Thoracic aorta (tissue), 2 donors: ENCODE results near the gene DCC. TPM values are rescaled to one million over a fixed set of nuclear protein-coding genes. Genes with fewer than 3 reads are reported as not detected.

ENCODE experiments used
- ATAC-seq: fragments of 150-250 bp; one replicate; pipeline ENCODE4 v1.8.0; 2017; ENCODE audit warnings: low read depth; ENCODE audit not compliant: insufficient number of reproducible peaks, low FRiP score
- DNase-seq: peaks from one replicate; pipeline ENCODE4 v3.0.0-alpha.2; 2020; ENCODE audit warnings: low spot score
- H3K27ac ChIP-seq, 2 donors: fragments of 200-600 bp; sonication (generic); 1 replicate in 1 of 2; 2 replicates in 1 of 2; pipeline ENCODE4 v1.5.1; 2016; ENCODE audit warnings: mild to moderate bottlenecking in 2 of 2, moderate library complexity in 2 of 2
- H3K27me3 ChIP-seq: fragments of 200-600 bp; sonication (generic); replicated peaks from 2 replicates; pipeline ENCODE4 v1.6.0; 2016; ENCODE audit warnings: mild to moderate bottlenecking; ENCODE audit not compliant: insufficient read depth
- H3K36me3 ChIP-seq: fragments of 200-600 bp; sonication (generic); one replicate; pipeline ENCODE4 v1.5.1; 2016
- H3K4me1 ChIP-seq, 2 donors: fragments of 200-600 bp; sonication (generic); 1 replicate in 1 of 2; 2 replicates in 1 of 2; pipeline versions ENCODE4 v1.5.1 to v1.6.0; 2016; ENCODE audit warnings: low read depth in 2 of 2, mild to moderate bottlenecking in 1 of 2; ENCODE audit not compliant: control insufficient read depth in 1 of 2
- H3K4me3 ChIP-seq: fragments of 200-600 bp; sonication (generic); 2 replicates; pipeline ENCODE4 v1.5.1; 2016; ENCODE audit warnings: mild to moderate bottlenecking
- H3K9me3 ChIP-seq: fragments of 200-600 bp; sonication (generic); 2 replicates; pipeline ENCODE4 v1.5.1; 2016
- CTCF ChIP-seq: fragments of 200-600 bp; sonication (generic); IDR thresholded peaks from one replicate; pipeline ENCODE4 v1.5.1; 2019; ENCODE audit warnings: antibody characterized with exemption
- total RNA-seq, 2 donors: library from RNA; depleted of rRNA; stranded (reverse); fragments of >200 nt; gene quantifications; one replicate each; pipeline versions ENCODE4 v1.1.0 to v1.2.3, GENCODE V29; 2016

DCC gene
- total RNA-seq, 2 donors from 2014 or later, result not detected

DNA sequence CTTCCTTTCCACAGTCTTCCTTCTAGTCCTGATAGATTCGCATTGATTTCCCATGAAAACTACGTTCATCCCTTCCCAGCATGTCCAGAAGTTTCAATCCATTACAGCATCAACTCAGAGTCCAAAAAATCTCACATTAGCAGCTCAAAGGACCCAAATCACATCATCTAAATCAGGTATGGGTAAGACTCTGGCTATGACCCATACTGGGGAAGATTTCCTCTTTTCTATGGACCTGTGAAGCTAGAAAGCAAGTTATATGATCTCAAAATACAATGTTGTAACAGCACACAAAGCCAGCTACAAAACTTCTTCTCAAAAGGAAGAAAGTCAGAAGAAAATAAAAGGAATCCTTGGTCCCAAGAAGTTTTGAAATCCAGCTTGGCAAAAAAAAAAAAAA, 5.7 kb upstream of the DCC start:
- no peak for DNase-seq
- H3K36me3 ChIP-seq, result no peaks in the 10 kb centered on the region
- no peak overlapping the region for H3K27ac ChIP-seq
- no peaks in the 10 kb centered on the region for H3K27me3 ChIP-seq
- H3K4me3 ChIP-seq, result no peak overlapping the region
- no peaks in the 10 kb centered on the region for H3K4me1 ChIP-seq
- no peak for TF ChIP-seq CTCF
- no peak for ATAC-seq
- H3K9me3 ChIP-seq, result no peaks in the 10 kb centered on the region

- no peaks in the 10 kb centered on the region for H3K9me3 ChIP-seq
- H3K4me3 ChIP-seq, result no peak overlapping the region
- H3K27ac ChIP-seq, result no peak overlapping the region
- TF ChIP-seq CTCF, result no peak
- no peak for ATAC-seq
- no peak for DNase-seq
- no peaks in the 10 kb centered on the region for H3K36me3 ChIP-seq
- peaks cover 0 to 4% of the 10 kb centered on the region in 2 donors for H3K4me1 ChIP-seq
- no peaks in the 10 kb centered on the region for H3K27me3 ChIP-seq
Observed at GRCh38 chr18:52334896-52335295, 5.1 kb upstream of the DCC start.

DNA sequence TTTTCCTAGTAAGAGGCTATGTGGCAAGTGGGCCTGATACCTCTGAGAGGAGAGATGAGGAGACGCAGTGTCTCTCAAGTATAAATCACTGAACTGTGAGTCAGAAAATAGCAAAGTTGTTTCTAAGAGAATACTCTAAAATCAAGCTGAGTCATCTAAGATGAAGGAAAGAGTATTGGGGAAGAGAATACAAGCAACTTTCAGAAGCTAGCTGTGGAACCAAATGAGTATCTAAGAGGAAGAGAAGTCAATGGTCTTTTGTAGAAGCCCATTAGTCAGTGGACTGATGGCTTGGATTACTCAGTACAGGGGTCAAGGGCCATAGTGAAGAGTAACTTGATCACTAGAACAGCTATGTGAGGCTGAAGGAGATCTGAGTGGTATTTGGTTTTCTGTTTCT, 2.7 kb upstream of the DCC start:
- TF ChIP-seq CTCF, result no peak
- no peak overlapping the region for H3K4me3 ChIP-seq
- peaks cover 4% of the 10 kb centered on the region for H3K27me3 ChIP-seq
- DNase-seq (no peak), ATAC-seq (no peak)
- H3K4me1 ChIP-seq, result peaks cover 0 to 9% of the 10 kb centered on the region in 2 donors
- no peak overlapping the region for H3K27ac ChIP-seq
- no peaks in the 10 kb centered on the region for H3K36me3 ChIP-seq
- H3K9me3 ChIP-seq, result no peaks in the 10 kb centered on the region

DNA sequence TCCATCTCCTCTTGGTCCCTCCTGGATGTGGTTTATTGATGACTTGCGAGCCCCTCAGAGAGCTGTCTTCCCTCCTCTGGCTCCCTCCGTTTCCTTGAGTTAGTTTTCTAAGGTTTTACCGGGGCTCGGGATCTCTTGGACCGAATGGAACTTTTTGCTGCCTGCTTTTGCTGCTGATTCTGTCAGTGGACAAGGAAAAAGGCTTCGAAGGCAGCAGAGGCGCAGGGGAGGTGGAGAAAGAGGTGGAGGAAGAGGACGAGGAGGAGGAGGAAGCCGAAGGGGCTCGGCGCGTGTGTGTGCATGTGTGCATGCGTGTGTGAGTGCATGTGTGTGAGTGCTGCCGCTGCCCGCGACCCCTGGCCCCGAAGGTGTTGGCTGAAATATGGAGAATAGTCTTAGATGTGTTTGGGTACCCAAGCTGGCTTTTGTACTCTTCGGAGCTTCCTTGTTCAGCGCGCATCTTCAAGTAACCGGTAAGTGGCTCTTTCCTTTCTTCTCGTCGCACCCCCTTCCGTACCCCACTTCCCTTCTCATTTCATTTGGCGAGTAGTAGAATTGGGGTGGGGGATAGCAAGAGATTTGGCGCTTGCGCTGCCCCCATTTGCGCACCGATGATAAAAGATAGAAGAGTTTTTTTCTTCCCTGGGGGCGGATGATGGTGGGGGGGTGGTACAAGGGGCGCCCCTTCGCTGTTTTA, 557 bp downstream of the DCC start:
- Histone ChIP-seq H3K9me3 (no peaks in the 10 kb centered on the region), H3K27ac (no peak overlapping the region), H3K4me1 (peaks cover 0 to 9% of the 10 kb centered on the region in 2 donors), H3K27me3 (peaks cover 4% of the 10 kb centered on the region), H3K4me3 (peak overlapping the region; percentile 51), H3K36me3 (no peaks in the 10 kb centered on the region)
- TF ChIP-seq CTCF, result no peak
- ATAC-seq (no peak), DNase-seq (no peak)

DNA sequence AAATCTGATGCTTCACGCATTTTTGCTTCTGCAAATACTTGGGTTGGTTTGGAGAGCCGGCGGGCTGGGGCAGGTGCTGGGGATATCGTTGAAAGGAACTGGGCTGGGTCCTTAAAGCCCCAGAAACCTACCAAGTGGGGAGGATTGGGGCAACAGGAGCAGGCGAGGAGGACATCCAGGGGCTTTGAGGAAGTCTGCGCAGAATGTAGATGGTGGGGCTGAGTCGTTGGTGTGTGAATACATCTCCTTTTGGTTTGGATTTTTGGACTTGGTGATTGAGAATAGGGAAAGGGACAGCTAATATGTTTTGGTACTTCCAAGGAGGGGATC, 1.1 kb downstream of the DCC start:
- H3K27ac ChIP-seq, result no peak overlapping the region
- no peak for ATAC-seq
- DNase-seq, result no peak
- no peaks in the 10 kb centered on the region for H3K36me3 ChIP-seq
- TF ChIP-seq CTCF, result no peak
- peaks cover 4% of the 10 kb centered on the region for H3K27me3 ChIP-seq
- peaks cover 0 to 9% of the 10 kb centered on the region in 2 donors for H3K4me1 ChIP-seq
- H3K4me3 ChIP-seq, result no peak overlapping the region
- no peaks in the 10 kb centered on the region for H3K9me3 ChIP-seq
